BJ (cell line): ENCODE data around the gene BRD4. TPM values are rescaled to one million over a fixed set of nuclear protein-coding genes. Genes with fewer than 3 reads are reported as not detected.

Experiments
- CTCF ChIA-PET: fragments of 350-600 bp; formaldehyde crosslinking; extraction: SDS; loops from one replicate; lab custom pipeline; 2021; ENCODE audit warnings: antibody characterized with exemption, inconsistent platforms; lab: Yijun Ruan, JAX
- POLR2A ChIA-PET: fragments of 300-600 bp; sonication (Branson Sonifier 250); formaldehyde crosslinking; extraction: SDS; loops from one replicate; lab custom pipeline; 2021; ENCODE audit warnings: antibody characterized with exemption; lab: Charles Lee
- DNase-seq: peaks from one replicate; pipeline ENCODE4 v3.0.0-alpha.2; 2011; ENCODE audit warnings: low read depth
- H3K27me3 ChIP-seq: 2 replicates; pipeline ENCODE4 v1.6.0; 2011; ENCODE audit warnings: low read length; ENCODE audit not compliant: control insufficient read depth, insufficient read depth
- H3K36me3 ChIP-seq: 2 replicates; pipeline ENCODE4 v1.5.1; 2011; ENCODE audit warnings: low read length; ENCODE audit not compliant: control insufficient read depth, insufficient read depth
- H3K4me3 ChIP-seq: 2 replicates; pipeline ENCODE4 v1.5.1; 2011; ENCODE audit warnings: low read depth, mild to moderate bottlenecking, control low read depth, low read length
- CTCF ChIP-seq: IDR thresholded peaks from 2 replicates; pipeline ENCODE4 v1.5.1; 2011; ENCODE audit warnings: low read depth, mild to moderate bottlenecking, control low read depth, inconsistent platforms, low read length, moderate library complexity; ENCODE audit not compliant: insufficient read depth
- polyA plus RNA-seq: library from polyadenylated mRNA; depleted of rRNA; stranded (reverse); fragments of >200 nt; gene quantifications from 2 replicates; pipeline ENCODE4 v1.2.3, GENCODE V29; 2011

The BRD4 gene
- polyA plus RNA-seq, 1 experiment, result 9.5 TPM

DNA sequence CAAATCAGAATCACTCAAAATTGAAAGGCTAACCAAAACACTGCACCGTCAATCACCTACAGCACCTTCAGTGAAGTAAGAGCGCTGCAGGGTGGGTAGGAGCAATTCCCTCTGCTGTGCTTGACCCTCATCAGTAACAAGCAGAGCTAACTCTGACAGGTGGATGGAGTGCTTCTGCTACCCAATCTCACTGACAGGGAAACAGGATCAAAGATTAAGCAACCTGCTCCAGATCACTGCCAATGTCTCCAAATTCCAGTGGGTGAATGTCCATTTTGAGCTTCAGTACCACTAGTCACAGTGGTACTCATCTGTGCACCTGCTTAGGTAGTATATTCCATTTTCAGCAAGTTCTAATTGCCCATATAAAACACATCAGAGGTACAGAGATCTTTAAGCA is 25.2 kb downstream of the BRD4 start:
- ChIA-PET CTCF (interaction anchor here (1.2 kb wide), 1 partner anchor 56 kb away, joined by 3 read pairs; no protein-coding TSS in a partner anchor), POLR2A (no interaction called here)
- no peak for DNase-seq

GRCh38 chr19:15305582-15306334 is 26.6 kb downstream of the BRD4 start:
- no peak for TF ChIP-seq CTCF
- no peaks in the 10 kb centered on the region for H3K27me3 ChIP-seq
- DNase-seq, result no peak
- no peaks in the 10 kb centered on the region; the same call in 1 of the 2 replicates for H3K36me3 ChIP-seq
- POLR2A ChIA-PET, result no interaction called here
- H3K4me3 ChIP-seq, result no peak overlapping the region
- CTCF ChIA-PET, result interaction anchor here (1.2 to 1.5 kb wide), 2 partner anchors 23 to 55 kb away, joined by 3 read pairs; no protein-coding TSS in a partner anchor

More for the DNA sequence above, 25.2 kb downstream of the BRD4 start:
- no peak for TF ChIP-seq CTCF
- H3K4me3 ChIP-seq, result no peak overlapping the region
- no peaks in the 10 kb centered on the region for H3K27me3 ChIP-seq
- no peaks in the 10 kb centered on the region; the same call in 1 of the 2 replicates for H3K36me3 ChIP-seq

DNA sequence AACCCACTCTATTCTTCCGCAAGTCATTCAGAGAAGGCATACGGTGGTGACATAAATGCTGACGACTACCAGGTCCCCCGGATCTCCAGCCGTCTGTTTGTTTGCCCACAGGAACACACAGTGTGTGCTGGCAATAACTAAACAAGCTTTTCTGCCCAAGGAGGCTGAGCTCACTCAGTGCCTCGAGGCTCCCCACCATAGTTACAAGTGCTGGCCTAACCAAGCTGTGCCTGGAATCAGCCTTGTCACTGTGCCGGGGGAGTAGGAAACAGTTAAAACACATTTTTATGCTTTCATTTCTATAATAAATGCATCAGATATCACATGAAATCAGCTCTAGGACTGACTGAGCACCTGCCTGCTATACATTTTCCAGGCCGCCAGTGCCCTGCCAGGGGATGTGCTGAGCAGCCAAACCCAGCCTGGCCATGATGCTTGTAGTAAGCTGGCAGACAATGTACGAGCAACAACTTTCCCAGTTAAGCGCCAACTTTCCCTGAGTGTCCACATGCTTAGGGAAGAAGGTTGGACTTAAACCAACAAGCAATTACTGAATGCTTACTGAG is 28.1 kb downstream of the BRD4 start:
- Histone ChIP-seq H3K27me3 (no peaks in the 10 kb centered on the region), H3K4me3 (no peak overlapping the region), H3K36me3 (no peaks in the 10 kb centered on the region)
- ChIA-PET CTCF (interaction anchor here (0.8 to 1.1 kb wide), 3 partner anchors 15 to 41 kb away, joined by 3 to 5 read pairs (median 3); no protein-coding TSS in a partner anchor), POLR2A (no interaction called here)
- DNase-seq, result no peak
- no peak for TF ChIP-seq CTCF

- ChIA-PET POLR2A (interaction anchor here (0.6 kb wide), 1 partner anchor 12 kb away, joined by 24 read pairs; no protein-coding TSS in a partner anchor), CTCF (interaction anchor here (1.1 kb wide), 2 partner anchors 14 to 21 kb away, joined by 3 to 5 read pairs; no protein-coding TSS in a partner anchor)
- H3K36me3 ChIP-seq, result no peaks in the 10 kb centered on the region
- TF ChIP-seq CTCF, result no peak
- H3K4me3 ChIP-seq, result no peak overlapping the region
- H3K27me3 ChIP-seq, result no peaks in the 10 kb centered on the region
- no peak for DNase-seq
Measured at GRCh38 chr19:15303105-15303780, 29.1 kb downstream of the BRD4 start.
